GM11168 (cell line): ENCODE data around the gene UCP3.

Experiments used
- in situ Hi-C: fragments of 300-500 bp; cut with MboI; formaldehyde crosslinking; loops from one replicate; pipeline ENCODE4 v1.12.0; 2022; ENCODE audit warnings: low sequenced_read_pairs; ENCODE audit not compliant: unreplicated experiment

UCP3 gene

DNA sequence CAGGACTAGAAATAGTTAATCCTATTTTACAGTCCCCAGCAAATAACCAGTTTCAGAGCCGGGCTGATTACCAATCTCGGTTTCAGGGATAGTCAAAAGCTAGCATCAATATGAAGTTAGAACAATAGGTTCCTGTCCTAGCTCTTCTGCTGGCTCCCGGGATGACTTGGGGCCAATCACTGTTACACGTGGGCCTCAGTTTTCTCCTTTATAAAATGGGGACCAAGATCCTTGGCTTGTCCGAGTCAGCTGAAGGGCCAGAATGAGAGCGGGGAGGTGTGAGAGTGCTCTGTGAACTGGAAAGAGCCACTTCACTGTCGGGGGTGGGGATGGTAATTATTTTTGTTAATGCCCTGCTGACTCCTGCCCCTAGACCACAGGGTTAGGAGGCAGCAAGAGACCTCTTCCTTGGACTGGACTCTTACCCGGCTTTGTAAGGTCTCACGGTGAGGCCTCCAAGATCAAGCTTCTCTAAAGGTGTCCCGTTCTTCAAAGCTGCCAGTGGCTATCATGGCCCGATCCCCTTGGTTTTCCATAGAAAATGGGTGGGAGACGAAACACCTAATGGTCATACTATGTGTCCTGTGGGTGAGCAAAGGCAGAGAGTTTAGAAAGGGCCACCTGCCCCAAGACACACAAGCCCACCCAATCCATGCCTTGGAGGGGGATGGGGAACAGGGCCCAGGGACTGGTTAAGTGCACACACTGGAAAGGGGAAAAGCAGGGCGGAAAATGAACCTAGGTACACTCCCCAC, 27.7 kb downstream of the UCP3 start:
- in situ Hi-C loops: no loop called here

DNA sequence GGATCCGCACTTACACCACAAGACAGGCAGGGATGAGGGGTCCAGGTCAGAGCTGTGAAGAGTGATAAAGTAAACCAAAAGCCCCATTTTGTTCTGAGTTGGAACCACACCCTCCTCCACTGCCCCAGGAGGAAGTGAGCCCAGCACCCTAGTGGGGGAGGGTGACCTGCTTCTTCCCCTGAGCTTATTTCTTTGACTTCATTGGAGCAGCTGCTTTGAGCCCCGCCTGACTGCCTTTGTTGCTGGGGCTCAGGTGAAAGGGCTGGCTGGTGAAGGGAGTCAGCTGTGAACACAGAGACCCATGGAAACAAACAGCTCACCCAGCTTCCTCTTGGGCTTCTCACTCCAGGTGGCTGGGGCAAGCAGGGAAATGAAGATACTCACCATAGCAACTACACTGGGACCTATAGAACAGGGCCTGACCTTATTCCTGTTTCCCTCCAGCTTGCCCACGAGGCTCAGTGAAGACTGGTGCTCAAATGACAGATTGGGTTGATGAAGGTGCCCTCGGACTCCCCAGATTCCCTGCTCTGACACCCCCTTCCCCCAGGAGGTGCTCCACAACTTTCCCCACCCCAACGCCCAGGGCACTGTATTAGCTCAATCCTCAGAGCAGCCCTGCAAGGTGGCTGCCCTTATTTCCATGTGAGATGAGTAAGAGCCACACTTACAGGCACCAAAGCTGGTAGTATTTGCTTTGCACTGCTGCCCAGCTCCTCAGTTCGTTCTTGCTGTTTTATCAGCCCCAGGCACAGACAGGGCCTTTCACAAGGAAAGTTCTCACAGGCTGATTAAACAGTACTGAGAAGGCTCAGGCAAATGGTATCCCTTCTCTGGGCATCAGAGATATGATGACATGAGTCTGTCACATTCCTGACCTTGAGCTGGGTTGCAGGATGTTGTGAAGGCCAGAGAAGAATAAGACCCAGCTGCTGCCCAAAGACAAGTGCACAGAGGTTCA, 28.6 kb downstream of the UCP3 start:
- in situ Hi-C loops: no loop called here

DNA sequence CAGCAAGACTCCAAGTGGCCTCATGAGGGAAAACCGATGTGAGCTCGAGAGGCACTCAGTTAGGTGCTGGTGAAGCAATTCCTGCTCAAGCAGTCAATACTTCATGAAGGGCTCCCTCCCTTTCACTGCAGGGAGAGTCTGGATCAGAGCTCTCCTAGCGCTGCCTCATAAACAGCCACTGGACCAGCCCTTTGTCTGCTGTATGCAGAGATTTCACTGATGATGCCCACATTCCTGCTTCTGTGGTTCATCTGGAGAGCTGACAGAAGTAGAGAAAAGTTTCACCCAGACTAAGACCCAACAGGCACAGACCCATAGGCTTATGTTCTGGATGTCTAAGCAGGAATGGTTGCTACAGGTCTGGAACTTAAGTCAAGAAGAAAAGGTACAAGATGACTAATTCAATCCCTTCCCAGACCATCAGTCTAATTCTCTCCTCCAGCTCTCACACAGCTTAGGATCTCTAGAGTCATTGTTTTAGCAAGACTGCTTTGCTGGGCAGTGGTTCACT, 30.3 kb downstream of the UCP3 start:
- in situ Hi-C loops: no loop called here

DNA sequence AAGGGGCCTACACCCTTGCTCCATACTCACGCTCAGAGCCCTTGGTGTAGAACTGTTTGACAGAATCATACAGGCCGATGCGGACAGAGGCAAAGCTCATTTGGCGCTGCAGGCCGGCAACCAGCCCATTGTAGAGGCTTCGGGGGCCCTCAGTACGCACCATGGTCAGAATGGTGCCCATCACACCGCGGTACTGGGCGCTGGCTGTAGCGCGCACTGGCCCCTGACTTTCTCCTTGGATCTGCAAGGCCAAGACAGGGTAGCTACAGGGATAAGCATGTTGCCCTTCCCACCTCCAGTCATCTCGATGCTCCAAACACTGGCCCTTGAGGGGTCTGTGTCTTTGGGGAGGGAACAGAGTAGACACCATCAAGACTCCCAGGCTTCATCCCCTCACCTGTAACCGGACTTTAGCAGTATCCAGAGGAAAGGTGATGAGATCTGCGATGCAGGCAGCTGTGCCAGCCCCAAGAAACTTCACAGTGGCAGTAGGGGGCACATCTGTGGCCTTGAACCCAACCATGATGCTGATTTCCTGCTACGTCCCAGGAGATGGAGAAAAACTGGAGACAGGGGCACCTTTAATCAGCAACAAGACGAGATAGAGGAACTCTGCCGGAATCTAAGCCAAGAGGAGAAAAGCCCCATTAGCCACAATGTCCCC, 30.9 kb downstream of the UCP3 start:
- in situ Hi-C loops: no loop called here

DNA sequence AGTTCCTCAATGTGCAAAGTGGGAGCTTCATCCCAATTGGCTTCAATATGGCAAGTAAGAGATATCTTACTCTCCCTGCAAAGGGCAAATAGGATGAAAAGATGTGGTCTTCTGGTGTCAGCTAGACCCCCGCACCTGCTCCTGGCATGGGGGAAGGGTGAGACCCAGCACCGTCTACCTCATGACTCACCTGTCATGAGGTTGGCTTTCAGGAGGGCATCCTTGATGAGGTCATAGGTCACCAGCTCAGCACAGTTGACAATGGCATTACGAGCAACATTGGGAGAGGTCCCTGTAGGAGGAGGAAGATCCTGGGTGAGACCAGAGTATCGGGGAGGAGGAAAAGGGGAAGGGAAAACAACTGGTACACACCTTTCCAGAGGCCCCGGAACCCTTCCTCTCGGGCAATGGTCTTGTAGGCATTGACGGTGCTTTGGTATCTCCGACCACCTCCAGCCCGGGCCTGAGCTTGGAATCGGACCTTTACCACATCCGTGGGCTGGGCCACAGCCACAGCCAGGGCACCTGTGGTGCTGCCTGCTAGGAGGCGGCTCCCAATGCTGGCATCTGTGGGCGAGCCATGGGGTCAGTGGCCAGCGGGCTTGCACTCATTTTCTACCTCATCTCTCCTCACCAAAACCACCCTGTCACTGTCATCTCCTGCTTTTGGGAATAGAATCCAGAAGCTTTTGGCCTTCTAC, 32.3 kb downstream of the UCP3 start:
- in situ Hi-C loops: no loop called here

DNA sequence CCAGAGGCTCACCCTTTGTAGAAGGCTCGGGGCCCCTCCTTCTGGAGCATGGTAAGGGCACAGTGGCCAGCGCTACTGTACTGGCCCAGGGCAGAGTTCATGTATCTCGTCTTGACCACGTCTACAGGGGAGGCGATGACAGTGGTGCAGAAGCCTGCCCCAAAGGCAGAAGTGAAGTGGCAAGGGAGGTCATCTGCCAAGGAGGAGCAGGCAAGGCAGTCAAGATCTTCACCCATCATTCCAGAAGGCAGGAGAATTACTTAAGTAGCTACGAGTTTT, 33.5 kb downstream of the UCP3 start:
- in situ Hi-C loops: no loop called here

DNA sequence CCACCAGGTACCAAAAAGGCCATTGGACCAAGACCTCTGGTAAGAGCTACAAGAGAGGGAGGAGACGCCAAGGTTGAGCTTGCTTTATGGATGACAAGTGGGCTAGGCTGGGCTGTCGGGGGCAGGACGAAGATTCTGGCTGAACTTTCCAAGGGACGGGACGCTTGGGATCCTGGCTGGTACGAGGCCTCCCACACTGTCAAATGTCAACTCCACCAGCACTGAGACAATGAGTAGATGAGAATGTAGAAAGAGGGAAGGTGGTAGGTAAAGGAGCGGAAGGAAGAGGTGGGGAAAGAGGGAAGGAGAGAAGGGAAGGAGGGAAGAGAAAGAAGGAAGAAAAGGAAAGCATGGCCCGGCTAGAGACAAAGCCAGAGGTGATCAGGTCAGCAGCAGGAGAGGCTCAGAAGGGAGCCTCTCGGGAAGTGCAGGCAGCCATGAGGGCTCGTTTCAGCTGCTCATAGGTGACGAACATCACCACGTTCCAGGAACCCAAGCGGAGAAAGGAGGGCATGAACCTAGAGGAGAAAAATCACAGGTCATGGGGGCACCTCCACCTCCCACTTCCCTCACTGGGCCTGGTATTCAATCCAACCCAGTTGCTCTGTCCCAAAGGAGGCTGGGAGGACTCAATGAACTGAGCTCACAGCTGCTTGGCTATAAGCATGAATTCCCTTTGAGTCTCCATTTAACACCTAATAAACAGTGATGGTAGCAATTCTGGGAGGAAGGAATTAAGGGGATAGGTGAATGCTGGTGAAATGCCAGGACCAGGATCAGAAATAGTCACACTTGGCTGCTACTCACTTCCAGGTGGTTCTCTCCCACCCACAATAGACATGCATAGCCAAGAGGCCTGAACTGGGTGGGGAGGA, 34.0 kb downstream of the UCP3 start:
- in situ Hi-C loops: no loop called here

DNA sequence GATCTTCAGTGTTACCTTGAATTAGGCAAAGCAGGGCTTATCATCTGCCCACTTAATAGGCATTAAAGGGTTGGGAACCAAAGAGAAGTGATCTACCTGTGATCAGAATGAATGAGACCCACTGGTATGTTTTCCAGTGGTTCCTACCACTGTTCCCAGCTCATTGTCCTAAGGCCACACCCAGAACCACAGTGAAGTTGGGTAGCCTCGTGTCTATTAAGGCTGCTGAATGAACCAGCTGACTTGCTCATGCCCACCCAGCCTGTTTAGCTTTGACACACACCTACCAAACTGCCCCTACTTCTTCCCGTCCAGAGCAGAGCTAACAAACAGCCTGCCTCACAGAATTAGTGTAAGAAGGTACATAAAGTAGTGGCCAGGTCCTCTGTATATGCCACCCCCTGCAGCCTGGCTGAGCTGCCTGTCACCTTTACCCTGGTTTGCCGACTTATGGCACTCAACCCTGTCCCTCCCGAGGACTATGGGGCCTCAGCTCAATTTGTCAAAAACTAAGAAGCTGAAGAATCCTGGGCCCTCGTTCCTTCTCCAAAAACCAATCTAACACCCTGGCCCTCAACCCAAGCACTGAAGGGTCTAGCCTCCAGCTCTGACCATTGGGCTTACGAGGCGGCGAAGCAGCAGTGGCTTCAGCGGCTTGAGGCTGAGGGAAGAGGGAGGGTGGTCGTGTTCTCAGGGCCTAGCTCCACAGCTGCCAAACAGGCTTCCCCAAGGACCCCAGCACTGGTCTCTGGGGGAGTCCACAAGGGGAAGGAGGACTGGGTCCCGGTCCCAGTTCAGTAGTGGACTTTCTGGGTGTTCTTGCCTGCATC, 36.0 kb downstream of the UCP3 start:
- in situ Hi-C loops: no loop called here

DNA sequence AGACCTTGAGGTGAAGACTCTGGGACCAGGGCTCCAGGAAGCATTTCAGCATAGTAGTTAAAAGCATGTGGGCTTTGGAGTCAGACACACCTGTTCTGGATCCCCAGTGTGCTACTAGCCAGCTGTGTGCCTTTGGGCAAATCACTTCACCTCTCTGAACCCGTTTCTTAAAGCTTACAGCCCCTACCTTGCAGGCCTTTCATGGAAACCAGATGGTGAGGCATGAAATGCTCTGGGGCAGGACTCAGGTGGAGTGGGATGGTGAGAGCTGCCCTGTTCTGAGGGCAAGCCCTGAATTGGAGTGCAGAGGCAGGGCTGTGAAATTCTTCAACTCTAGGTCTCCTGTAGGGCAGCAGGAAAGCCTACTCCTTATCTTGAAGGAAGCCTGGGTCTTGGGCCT, 36.7 kb downstream of the UCP3 start:
- in situ Hi-C loops: no loop called here

DNA sequence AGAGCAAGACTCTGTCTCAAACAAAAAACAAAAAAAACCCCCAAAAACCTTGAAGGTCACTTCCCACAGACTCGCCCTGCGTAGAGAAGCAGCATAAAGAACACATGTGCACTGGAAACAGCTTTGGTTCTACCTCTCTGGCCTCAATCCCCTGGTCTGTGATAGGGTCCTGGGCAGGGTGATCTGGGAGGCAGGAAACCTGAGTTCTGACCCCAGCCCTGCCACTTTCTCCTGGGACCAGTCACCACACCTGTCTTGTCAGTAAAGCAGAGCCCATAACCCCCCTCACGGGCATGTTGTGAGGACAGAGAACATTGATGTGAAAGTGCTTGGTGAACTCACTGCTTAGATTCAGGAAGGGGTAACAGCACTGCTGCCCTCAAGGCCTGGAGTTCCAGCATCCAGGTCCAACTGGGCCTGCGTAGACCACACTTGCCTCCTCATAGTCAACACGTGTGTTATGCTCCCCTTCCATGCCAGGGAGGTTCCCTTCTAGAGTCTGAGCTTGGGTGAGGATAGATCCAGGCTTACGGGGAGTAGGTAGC, 37.6 kb downstream of the UCP3 start:
- in situ Hi-C loops: no loop called here

DNA sequence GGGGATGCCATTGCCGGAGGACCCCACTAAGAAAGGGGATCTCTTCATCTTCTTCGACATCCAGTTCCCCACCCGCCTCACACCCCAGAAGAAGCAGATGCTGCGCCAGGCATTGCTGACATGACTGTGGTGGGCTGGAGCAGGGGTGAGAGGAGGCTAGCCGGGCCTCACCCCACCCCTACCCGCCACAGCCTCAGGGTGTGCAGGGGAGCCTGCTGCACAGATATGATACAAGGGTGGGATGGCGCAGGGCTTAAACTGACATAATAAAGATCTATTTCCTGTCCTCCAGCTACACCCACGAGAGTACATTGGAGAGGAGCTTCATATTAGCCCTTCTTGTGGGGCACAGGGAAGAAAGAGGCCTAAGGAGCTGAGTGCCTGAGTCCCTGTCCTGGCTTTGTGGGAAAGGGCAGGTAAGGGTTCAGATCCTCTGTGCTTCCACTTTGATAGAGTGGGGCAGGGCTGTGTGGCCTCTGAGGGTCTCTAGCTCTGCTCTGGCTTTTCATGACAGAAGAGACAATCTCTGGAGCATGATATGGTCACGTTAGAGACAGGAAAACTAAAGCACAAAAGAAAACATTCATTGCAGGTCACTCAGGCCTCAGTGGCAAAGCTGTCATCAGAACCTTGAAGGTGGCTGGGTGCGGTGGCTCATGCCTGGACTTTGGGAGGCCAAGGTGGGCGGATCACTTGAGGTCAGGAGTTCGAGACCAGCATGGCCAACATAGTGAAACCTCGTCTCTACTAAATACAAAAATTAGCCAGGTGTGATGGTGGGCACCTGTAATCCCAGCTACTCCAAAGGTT, 38.7 kb downstream of the UCP3 start:
- in situ Hi-C loops: no loop called here

DNA sequence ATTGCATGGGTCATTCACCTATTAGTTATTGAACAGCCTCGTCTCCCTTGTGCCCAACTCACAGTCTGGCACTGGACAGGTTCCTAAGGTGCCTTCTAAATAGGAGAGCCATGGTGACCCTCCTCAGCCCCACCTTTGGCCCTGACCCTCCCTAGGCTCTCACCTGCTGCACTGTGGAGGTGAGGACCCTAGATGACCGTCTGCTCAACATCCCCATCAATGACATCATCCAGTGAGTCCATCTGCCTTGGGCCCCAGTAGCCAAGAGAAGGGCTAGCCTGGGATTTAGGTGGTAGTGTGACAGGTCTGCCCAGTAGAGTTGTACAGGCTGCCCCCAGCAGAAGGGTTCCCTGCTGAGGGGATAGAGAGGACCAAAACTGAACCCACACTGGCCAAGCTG, 39.8 kb downstream of the UCP3 start:
- in situ Hi-C loops: no loop called here

DNA sequence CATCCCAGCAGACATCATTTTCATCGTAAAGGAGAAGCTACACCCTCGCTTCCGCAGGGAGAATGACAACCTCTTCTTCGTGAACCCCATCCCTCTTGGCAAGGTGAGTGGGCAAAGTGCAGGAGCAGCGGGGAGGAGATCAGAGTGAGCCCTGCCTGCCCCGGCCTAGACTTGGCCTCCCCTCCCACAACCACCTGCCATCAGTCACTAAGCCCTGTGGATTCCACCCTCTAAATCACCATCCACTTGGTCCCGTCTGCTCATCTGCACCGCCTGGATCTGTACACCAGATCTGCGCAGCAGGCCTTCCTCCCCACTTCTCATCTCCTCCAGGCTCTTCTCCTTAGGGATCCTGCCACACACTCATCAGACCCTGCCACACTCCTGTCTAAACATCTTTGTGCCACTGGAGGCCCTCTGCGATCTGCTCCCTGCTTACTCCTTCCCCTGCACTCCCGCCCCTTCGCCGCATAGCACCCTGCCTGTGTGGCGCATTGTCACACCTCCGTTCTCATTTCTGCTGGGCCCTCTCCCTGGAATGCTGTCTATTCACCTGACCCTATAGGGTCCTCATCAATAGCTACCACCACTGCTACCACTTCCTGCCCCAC, 40.4 kb downstream of the UCP3 start:
- in situ Hi-C loops: no loop called here

DNA sequence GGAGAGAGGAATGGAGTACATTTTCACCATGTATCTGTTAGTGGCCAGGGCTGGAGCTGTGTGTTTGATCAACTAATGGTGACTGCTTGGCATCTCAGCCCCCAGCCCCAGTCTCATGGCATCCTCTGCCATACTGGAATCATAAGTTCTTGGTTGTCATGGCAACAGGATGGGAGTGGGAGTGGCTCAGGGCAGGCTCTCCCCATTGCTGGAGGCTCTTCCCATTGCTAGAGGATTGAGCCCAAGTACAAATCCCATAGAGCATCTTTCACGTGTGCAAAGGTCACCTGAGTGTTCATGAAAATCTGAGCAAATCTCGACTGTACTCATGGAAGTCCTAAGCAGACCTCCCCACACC, 43.1 kb downstream of the UCP3 start:
- in situ Hi-C loops: no loop called here

DNA sequence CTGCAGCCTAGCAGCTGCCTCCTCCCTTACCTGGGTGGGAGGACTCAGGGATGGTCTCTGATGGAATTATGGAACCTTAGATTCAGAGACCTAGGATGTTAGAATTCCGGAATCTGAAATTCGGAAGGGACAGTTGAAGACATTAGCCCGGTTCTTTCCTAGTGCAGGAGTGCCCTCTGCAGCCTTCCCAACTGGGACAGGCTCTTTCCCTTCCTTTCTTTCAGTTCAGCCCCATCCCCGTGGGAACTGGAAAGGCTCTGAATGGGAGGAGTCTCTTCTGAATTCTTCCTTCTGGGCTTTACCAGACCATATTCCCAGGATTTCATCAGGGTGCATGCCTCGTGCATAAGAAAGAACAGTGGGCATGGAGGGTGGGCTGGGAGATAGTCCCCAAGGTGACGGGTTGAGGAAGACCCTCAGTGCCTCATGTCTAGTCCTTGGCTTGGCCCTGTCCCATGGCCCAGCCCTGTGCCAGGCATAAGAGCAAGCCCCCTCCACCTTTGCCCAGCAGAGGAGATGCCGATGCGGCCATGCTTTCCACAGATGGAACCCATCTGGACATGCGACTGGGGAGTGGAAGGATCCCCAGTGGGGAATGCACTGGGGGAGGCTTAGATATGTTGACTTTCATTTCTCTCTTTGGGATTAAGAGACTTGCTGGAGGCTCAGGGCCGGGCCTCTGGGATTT, 43.7 kb downstream of the UCP3 start:
- in situ Hi-C loops: no loop called here

DNA sequence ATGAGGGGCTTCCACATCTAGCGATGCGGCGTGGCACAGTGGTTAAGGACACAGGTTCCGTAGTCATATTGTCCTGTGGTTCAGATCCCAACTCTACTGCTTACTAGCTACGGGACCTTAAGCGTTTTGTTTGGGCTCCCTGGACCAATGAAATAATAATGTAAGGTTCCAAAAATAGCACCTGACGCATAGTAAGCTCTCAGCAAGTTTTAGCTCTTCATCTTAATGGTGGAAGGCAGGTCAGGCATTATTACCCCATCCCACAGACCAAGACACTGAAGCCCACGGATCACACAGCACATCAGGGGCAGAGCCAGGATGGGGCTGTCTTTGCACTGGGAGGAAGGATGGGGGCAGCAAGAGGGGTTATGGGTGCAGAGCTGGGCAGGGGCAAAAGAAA, 45.0 kb downstream of the UCP3 start:
- in situ Hi-C loops: no loop called here
